PC-3 (cell line): ENCODE measurements around the gene SLC30A7. TPM values are rescaled to one million over a fixed set of nuclear protein-coding genes. Genes with fewer than 3 reads are reported as not detected.
A peak's percentile ranks its signal among the peaks of the same experiment; 100 is the strongest.
"Not testable (repeated sequence)": the region's sequence is repeated elsewhere in the genome, so short reads cannot be mapped to it uniquely, and the experiment has no call there.

Experiments
- ATAC-seq: fragments of 200-7000 bp; cut with Tn5 transposase; 2 replicates; pipeline ENCODE4 v1.9.1; 2020; ENCODE audit warnings: mild to moderate bottlenecking, moderate library complexity
- BruUV-seq: library from RNA; stranded (reverse); fragments of 400-500 nt; replicated peaks from 2 replicates; lab custom pipeline; 2021; lab: Mats Ljungman, UMichigan
- CTCF ChIA-PET: fragments of 300-600 bp; sonication (Branson Sonifier 250); formaldehyde crosslinking; loops from one replicate; lab custom pipeline; 2022; ENCODE audit warnings: antibody characterized with exemption; lab: Charles Lee
- POLR2A ChIA-PET: fragments of 300-600 bp; sonication (Branson Sonifier 250); formaldehyde crosslinking; loops from one replicate; lab custom pipeline; 2022; ENCODE audit warnings: antibody characterized with exemption; ENCODE audit not compliant: unreplicated experiment; lab: Charles Lee
- DNase-seq: peaks from one replicate; pipeline ENCODE4 v3.0.0-alpha.2; 2015
- H2AFZ ChIP-seq: fragments of 300-600 bp; sonication (generic); 2 replicates; pipeline ENCODE4 v1.6.0; 2016; ENCODE audit warnings: antibody characterized with exemption, low read length
- H3F3A ChIP-seq: fragments of 300-600 bp; sonication (generic); one replicate; pipeline ENCODE4 v1.6.0; 2017; ENCODE audit warnings: antibody characterized with exemption, low read length, control low read depth, mild to moderate bottlenecking; ENCODE audit not compliant: unreplicated experiment
- H3K27ac ChIP-seq: fragments of 300-600 bp; sonication (generic); 2 replicates; pipeline ENCODE4 v1.5.1; 2016; ENCODE audit warnings: mild to moderate bottlenecking, low read length
- H3K27me3 ChIP-seq: fragments of 300-600 bp; sonication (generic); 2 replicates; pipeline ENCODE4 v1.6.1; 2016; ENCODE audit warnings: low read length, mixed read lengths
- H3K36me3 ChIP-seq: fragments of 300-600 bp; sonication (generic); 2 replicates; pipeline ENCODE4 v1.6.1; 2016; ENCODE audit warnings: low read depth, mixed run types, low read length, mixed read lengths
- H3K4me1 ChIP-seq: fragments of 300-600 bp; sonication (generic); 2 replicates; pipeline ENCODE4 v1.5.1; 2016; ENCODE audit warnings: low read length; ENCODE audit not compliant: insufficient read depth
- H3K4me2 ChIP-seq: fragments of 300-600 bp; sonication (generic); 2 replicates; pipeline ENCODE4 v1.6.0; 2016; ENCODE audit warnings: low read length
- H3K4me3 ChIP-seq: fragments of 300-600 bp; sonication (generic); 2 replicates; pipeline ENCODE4 v1.5.1; 2016; ENCODE audit warnings: mild to moderate bottlenecking, low read length, mixed read lengths
- H3K79me2 ChIP-seq: fragments of 300-600 bp; sonication (generic); 2 replicates; pipeline ENCODE4 v1.6.1; 2017; ENCODE audit warnings: low read length, mixed read lengths
- H3K9ac ChIP-seq: fragments of 300-600 bp; sonication (generic); 2 replicates; pipeline ENCODE4 v1.6.0; 2016; ENCODE audit warnings: mild to moderate bottlenecking, low read length
- H3K9me2 ChIP-seq: fragments of 300-600 bp; sonication (generic); replicated peaks from 2 replicates; pipeline ENCODE4 v1.6.1; 2016; ENCODE audit warnings: mixed run types, low read length, mixed read lengths
- H3K9me3 ChIP-seq: fragments of 300-600 bp; sonication (generic); 2 replicates; pipeline ENCODE4 v1.6.1; 2016; ENCODE audit warnings: low read length, mixed read lengths
- H4K20me1 ChIP-seq: fragments of 300-600 bp; sonication (generic); 2 replicates; pipeline ENCODE4 v1.6.1; 2016; ENCODE audit warnings: low read length, mixed read lengths
- CTCF ChIP-seq: fragments of 300-600 bp; sonication (generic); conservative IDR thresholded peaks from 2 replicates; pipeline ENCODE4 v1.5.1; 2017; ENCODE audit warnings: antibody characterized with exemption, low read depth, mild to moderate bottlenecking, low read length
- EZH2phosphoT487 ChIP-seq: fragments of 300-600 bp; sonication (generic); IDR thresholded peaks from 2 replicates; pipeline ENCODE4 v1.6.1; 2018; ENCODE audit warnings: mild to moderate bottlenecking, antibody characterized with exemption, low read length, borderline replicate concordance
- intact Hi-C: fragments of 100-400 bp; cut with micrococcal nuclease; formaldehyde crosslinking; loops from 2 replicates; pipeline ENCODE4 v1.9.0; 2023
- total RNA-seq: library from RNA; depleted of rRNA; stranded (reverse); fragments of >200 nt; gene quantifications from 2 replicates; pipeline ENCODE4 v1.2.3, GENCODE V29; 2014

Gene SLC30A7
- total RNA-seq, 1 experiment from 2014 or later, result 24.0 TPM

GRCh38 chr1:100943533-100943932 is 47.6 kb downstream of the SLC30A7 start:
- ChIA-PET CTCF (no interaction called here), POLR2A (interaction anchor here (0.6 kb wide), 1 partner anchor 233 kb away, joined by 14 read pairs; no protein-coding TSS in a partner anchor)
- intact Hi-C loops, result no loop called here
- Histone ChIP-seq H3K4me2 (no peak overlapping the region), H3K9me2 (no peaks in the 10 kb centered on the region), H3K36me3 (peaks cover 7% of the 10 kb centered on the region), H4K20me1 (no peaks in the 10 kb centered on the region), H3F3A (no peaks in the 10 kb centered on the region), H3K79me2 (no peaks in the 10 kb centered on the region), H3K9ac (no peak overlapping the region), H3K27ac (no peak overlapping the region), H3K4me3 (no peak overlapping the region), H3K4me1 (0 out of 2 replicates have a peak, but pooled peaks cover under 1% of the 10 kb centered on the region), H3K27me3 (no peaks in the 10 kb centered on the region), H3K9me3 (no peaks in the 10 kb centered on the region), H2AFZ (no peak overlapping the region)
- BruUV-seq, result no TSS peak
- no peak for DNase-seq
- TF ChIP-seq EZH2phosphoT487 (no peak), CTCF (no peak)
- ATAC-seq, result 0 out of 2 replicates have a peak, but pooled peaks have one; percentile 22

- H3K9me3 ChIP-seq, H3K79me2 ChIP-seq, POLR2A ChIA-PET, H3K9me2 ChIP-seq, H4K20me1 ChIP-seq, BruUV-seq, H3K4me3 ChIP-seq, ATAC-seq, H3K9ac ChIP-seq, H3F3A ChIP-seq, H2AFZ ChIP-seq, DNase-seq, H3K27me3 ChIP-seq, CTCF ChIA-PET, H3K27ac ChIP-seq, intact Hi-C loops, H3K4me2 ChIP-seq: not testable (repeated sequence)
- H3K4me1 ChIP-seq, result peaks cover 12% of the 10 kb centered on the region
- H3K36me3 ChIP-seq, result peaks cover 12% of the 10 kb centered on the region
These were observed 50.2 kb downstream of the SLC30A7 start for GRCh38 chr1:100946064-100946463.

- CTCF ChIA-PET, H3K9me2 ChIP-seq, POLR2A ChIA-PET, H3K79me2 ChIP-seq, H2AFZ ChIP-seq, H3K27ac ChIP-seq, H3K9me3 ChIP-seq, H3K4me2 ChIP-seq, DNase-seq, ATAC-seq, H3K9ac ChIP-seq, H3F3A ChIP-seq, H4K20me1 ChIP-seq, intact Hi-C loops, H3K4me3 ChIP-seq, BruUV-seq, H3K27me3 ChIP-seq: not testable (repeated sequence)
- Histone ChIP-seq H3K36me3 (peaks cover 17% of the 10 kb centered on the region), H3K4me1 (peaks cover 12% of the 10 kb centered on the region)
These were observed 51.9 kb downstream of the SLC30A7 start for GRCh38 chr1:100947816-100948215.

GRCh38 chr1:100948721-100949405 is 53.0 kb downstream of the SLC30A7 start:
- POLR2A ChIA-PET, H3K27me3 ChIP-seq, ATAC-seq, BruUV-seq, H4K20me1 ChIP-seq, DNase-seq, intact Hi-C loops, H3F3A ChIP-seq, H3K4me3 ChIP-seq, H3K9me3 ChIP-seq, H3K9me2 ChIP-seq, H3K9ac ChIP-seq, H3K27ac ChIP-seq, H3K79me2 ChIP-seq, H2AFZ ChIP-seq, CTCF ChIA-PET: not testable (repeated sequence)
- Histone ChIP-seq H3K4me1 (peaks cover 12% of the 10 kb centered on the region), H3K4me2 (0 out of 2 replicates have a peak overlapping the region, but pooled peaks have one; percentile 38), H3K36me3 (peaks cover 17% of the 10 kb centered on the region)

GRCh38 chr1:100949515-100950158 is 53.7 kb downstream of the SLC30A7 start:
- H3K27ac ChIP-seq, H3K9me2 ChIP-seq, H3K4me3 ChIP-seq, H3K27me3 ChIP-seq, H3K9ac ChIP-seq, H3F3A ChIP-seq, H2AFZ ChIP-seq, H3K9me3 ChIP-seq, H4K20me1 ChIP-seq, intact Hi-C loops, BruUV-seq, H3K79me2 ChIP-seq, POLR2A ChIA-PET: not testable (repeated sequence)
- 0 out of 2 replicates have a peak overlapping the region, but pooled peaks have one; percentile 38 for H3K4me2 ChIP-seq
- peaks cover 12% of the 10 kb centered on the region for H3K4me1 ChIP-seq
- H3K36me3 ChIP-seq, result peaks cover 17% of the 10 kb centered on the region
- CTCF ChIA-PET, result interaction anchor here (0.6 kb wide), 2 partner anchors 17 to 344 kb away, joined by 3 read pairs; no protein-coding TSS in a partner anchor
- DNase-seq (peak; percentile 61), ATAC-seq (peak; percentile 94)
